GM12892 (cell line): ENCODE data around the gene PTPA.

Source experiments
- POLR2A ChIP-seq: IDR thresholded peaks from 2 replicates; pipeline ENCODE4 v1.6.1; 2011; ENCODE audit warnings: low read depth, low read length, control low read depth
- POLR2AphosphoS5 ChIP-seq: IDR thresholded peaks from 2 replicates; pipeline ENCODE4 v1.6.1; 2011; ENCODE audit warnings: low read depth, low read length, control low read depth
- TAF1 ChIP-seq: IDR thresholded peaks from 2 replicates; pipeline ENCODE4 v1.6.1; 2011; ENCODE audit warnings: low read depth, mild to moderate bottlenecking, control low read depth, low read length, borderline replicate concordance

- no peak for TF ChIP-seq POLR2AphosphoS5
- no peak for TF ChIP-seq POLR2A
- no peak for TF ChIP-seq TAF1
Observed at GRCh38 chr9:129182625-129183494, 71.6 kb downstream of the PTPA start.
